Measurements from ENCODE around the gene CD99L2.

CD99L2 gene

DNA sequence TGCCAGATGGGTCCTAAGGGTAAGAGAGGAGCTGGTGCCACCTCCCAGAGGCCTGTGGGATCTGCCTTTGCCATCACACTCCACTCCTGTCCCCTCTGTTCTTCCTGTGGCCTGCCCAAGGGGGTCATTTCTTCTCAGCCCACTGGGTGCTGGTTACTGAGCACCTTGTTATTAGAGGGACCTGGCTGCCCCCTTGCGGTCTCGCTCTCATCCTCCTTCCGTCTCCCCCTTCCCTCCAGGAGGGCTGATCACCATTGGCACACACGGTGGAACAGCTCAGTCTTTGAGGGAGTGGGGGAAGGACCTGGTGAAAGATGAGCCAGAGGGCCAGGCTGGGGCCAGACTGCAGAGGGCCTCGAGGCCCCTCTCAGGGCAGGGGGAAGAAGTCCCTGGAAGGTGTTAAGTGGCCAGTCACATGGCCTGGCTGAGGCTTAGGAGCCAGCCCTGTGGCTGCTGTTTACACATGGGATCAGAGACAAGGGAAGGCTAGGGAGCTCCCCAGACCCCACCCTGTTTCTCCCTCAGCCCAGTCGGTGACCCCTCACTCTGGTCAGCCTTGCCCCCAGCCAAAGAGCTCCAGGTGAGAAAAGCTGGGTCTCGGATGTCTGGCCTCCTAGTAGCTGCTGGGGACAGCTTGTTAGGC is 137.2 kb downstream of the CD99L2 start:
- DNase-seq = no peak

DNA sequence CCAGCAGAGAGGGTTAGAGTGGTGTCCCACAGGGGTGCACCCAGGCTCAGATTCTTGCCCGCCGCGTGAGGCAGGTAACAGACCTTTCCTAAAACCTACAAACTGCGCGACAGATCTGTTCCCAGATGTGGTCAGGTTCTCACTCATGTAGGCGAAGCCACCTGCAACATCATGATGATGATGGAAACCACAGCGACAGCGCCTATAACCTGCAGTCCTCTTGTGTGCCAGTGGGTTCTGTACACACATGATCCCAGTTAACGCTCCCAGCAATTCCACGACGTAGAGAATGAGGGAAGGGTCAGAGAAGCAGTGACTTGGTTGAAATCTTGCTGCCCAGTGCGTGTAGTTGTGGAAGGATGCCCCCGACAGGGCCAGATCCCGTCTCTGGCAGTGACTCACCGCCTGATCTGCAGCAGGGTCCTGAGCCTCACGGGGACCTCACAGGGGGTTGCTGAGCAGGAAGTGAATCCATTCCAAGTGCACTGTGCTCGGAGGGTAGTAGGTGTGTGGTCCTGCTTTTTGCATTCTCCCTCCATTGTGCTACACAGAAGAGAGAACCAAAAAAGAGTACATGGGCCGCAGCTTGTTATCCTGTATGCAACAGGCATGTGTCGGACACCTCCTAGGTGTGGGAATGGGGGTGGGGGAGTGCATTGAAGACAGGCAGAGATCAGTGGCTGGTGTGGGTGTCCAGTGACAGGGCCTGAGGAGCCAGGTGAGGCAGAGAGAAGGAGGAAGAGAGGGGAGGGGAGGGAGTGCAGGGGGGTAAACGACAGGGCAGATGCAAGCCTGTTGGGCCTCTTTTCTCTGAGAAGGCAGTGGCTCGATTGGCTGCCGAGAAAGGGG is 138.7 kb downstream of the CD99L2 start:
- no peak for DNase-seq

DNA sequence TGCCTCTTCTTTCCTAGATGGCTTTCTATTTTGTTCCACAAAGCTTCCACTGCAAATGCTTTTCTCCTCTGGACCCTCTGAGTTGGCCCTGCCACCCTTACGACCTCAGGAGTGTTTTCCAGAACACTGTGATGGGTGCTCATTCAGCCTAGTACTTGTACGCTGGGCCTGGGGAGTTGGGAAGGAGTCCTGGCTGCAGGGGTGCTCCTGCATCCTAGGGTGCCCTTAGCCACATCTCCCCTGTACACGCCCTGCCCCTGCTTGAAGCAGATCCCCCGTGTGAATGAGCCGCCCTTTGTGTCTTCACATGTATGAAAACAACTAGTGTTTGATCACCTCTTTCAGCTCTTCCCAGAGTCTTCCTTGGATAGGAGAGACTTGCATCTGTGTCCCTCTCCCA is 141.1 kb downstream of the CD99L2 start:
- no peak for DNase-seq

DNA sequence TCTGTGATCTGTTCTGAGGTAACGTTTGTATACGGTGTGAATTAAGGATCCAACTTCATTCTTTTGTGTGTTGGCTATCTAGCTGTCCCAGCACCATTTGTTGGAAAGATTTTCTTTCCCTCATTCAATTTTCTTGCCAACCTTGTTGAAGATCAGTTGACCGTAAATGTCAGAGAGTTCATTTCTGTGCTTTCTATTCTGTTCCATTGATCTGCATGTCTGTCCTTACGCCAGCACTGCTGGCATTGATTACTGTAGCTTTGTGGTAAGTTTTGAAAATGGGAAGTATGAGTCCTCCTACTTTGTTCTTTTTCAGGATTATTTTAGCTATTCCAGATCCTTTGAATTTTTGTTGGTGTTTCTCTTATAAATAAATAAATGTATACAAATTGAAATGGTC is 144.5 kb downstream of the CD99L2 start:
- DNase-seq = no peak

DNA sequence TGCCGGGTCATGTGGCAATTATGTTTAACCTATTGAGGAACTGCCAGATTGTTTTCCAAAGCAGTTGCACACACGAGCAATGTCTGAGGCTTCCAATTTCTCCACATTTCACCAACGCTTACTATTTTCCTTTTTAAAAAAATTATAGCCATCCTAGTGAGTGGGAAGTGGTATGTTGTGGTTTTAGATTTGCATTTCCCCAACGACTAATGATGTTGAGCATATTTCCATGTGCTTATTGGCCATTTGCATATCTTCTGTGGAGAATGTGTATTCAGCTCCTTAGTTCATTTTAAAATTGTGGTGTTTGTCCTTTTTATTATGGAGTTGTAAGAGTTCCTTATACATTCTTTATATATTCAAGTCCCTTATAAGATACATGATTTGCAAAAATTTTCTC is 145.1 kb downstream of the CD99L2 start:
- DNase-seq = no peak

DNA sequence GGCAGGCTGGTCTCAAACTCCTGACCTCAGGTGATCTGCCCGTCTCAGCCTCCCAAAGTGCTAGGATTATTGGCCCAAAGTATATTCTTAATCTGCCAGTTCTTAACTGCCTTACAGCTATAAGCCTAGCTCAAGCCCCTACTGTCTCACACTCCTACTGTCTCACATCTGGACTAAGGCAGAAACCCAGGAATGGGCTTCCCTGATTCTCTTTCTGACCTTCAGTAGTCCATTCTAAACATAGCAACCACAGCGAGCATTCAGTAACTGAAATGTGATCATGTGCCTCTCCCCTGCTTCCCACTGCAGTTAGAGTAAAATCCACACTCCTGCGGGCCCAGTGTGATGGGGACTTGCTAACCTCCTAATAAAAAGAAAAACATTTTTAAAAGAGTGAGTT is 146.3 kb downstream of the CD99L2 start:
- no peak for DNase-seq

DNA sequence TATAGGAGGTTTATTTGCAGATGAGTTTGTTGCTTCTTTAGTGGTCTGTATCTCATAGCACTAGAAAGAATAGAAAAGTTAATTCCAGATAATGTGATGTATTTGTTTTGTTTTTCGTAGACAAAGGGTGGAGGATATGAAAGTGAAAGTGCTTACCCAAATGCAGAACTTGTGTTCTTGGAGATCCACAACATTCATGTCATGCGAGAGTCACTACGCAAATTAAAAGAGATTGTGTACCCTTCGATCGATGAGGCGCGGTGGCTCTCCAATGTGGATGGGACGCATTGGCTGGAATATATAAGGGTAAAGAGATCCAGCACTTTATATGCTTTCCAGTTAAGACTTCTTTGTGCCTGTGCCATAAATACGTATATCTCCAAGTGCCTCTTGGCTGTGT is 162.0 kb downstream of the CD99L2 start:
- DNase-seq = peak in 1 of 2 donors; percentile 30

DNA sequence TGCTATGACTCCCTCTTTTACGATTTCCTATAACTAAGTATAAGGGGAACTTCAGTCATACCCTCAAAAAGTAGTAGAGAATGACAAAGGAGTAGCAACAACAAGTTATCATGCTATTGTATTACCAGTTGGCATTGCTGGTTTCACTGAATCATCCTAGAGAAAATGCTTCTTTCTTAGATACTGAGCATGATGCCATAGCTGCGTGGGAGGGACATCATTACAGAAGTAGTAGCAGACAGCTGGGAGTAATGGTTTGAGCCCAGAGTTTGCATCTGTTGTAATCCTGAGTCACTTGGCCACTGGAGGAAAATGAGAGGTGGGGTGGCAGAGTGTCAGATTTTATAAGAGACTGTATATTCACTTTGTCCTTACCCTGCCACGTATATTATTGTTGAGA is 166.7 kb downstream of the CD99L2 start:
- no peak for DNase-seq

DNA sequence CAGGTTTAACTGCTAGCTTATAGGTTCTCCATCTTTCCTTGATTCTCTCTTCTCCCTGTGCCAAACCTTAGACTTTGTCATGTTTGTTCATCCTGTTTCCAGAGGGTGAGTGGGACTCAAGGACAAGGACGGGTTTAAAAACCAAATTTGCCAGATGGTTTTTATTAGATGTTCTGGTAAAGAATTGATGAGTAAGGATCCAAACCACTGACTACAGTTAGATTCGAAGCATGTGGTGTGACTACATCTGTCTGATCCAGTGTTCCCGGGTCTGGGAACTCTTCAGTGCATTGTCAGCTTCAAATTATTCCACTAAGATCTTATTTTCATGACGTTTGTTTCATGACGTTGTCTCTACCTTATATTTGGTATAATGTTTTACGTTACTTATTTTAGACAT is 167.7 kb downstream of the CD99L2 start:
- no peak for DNase-seq

DNA sequence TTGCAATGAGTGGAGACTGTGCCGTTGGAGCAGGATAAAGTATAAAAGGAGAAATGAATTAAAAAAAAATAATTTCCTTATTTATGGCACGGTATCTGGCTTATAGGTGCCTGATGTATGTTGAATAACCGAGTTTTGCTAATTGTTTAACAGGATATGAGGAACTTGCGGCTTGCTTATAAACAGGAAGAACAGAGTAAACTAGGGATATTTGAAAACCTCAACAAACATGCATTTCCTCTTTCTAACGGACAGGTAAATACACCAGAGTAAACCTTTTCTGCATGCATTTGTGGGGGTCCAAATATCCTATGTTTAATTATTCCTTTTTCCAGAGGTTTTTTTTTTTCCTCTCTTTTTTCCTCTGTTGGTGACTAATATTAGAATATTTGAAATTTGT is 168.5 kb downstream of the CD99L2 start:
- no peak for DNase-seq

DNA sequence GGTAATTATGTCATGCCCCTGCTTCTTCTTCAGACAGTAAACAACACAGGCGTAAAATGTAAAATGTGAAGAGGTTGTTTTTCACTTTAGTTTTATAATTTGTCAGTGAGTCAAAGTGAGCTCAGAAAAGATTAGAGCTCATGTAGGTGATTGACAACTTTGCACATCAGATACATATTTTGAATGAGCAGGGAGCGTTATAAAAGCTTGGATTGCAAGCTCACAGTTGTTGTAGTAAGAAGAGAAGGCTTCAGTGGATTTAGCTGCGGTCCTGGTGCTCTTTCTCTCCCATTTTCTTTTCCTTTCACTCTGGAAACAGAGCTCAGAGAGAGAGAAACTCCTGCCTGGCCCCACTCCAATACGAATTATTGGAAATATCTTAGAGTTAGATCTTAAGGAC is 178.8 kb downstream of the CD99L2 start:
- no peak for DNase-seq
